HepG2 (cell line): ENCODE data around the gene NOL12. TPM values are rescaled to one million over a fixed set of nuclear protein-coding genes. Genes with fewer than 3 reads are reported as not detected.

Source experiments
- ETS1 ChIP-seq: sonication (generic); formaldehyde crosslinking; IDR thresholded peaks from 2 replicates; pipeline ENCODE4 v1.4.0; 2020; ENCODE audit warnings: missing genetic modification reagents
- GATA4 ChIP-seq: sonication (generic); IDR thresholded peaks from 2 replicates; pipeline ENCODE4 v1.6.1; 2016; ENCODE audit warnings: antibody characterized with exemption, low read depth, borderline replicate concordance
- KLF9 ChIP-seq: IDR thresholded peaks from 2 replicates; pipeline ENCODE4 v1.6.1; 2016; ENCODE audit warnings: low read depth
- NFIB ChIP-seq: sonication (generic); formaldehyde crosslinking; IDR thresholded peaks from 2 replicates; pipeline ENCODE4 v1.9.0; 2021; ENCODE audit warnings: missing genetic modification reagents, mild to moderate bottlenecking, borderline replicate concordance
- NFYB ChIP-seq: sonication (generic); formaldehyde crosslinking; IDR thresholded peaks from 2 replicates; pipeline ENCODE4 v1.4.0; 2020; ENCODE audit warnings: missing genetic modification reagents
- NPAS2 ChIP-seq: sonication (generic); formaldehyde crosslinking; IDR thresholded peaks from 2 replicates; pipeline ENCODE4 v1.8.0; 2022; ENCODE audit warnings: mild to moderate bottlenecking, missing genetic modification reagents, borderline replicate concordance
- PLRG1 ChIP-seq: fragments of 450-650 bp; conservative IDR thresholded peaks from 2 replicates; pipeline ENCODE4 v1.6.1; 2016
- PPARG ChIP-seq: conservative IDR thresholded peaks from 2 replicates; pipeline ENCODE4 v1.6.1; 2016; ENCODE audit warnings: missing biosample characterization, missing genetic modification reagents
- SMAD9 ChIP-seq: sonication (generic); formaldehyde crosslinking; IDR thresholded peaks from 2 replicates; pipeline ENCODE4 v1.5.1; 2020; ENCODE audit warnings: mild to moderate bottlenecking, missing genetic modification reagents
- ZKSCAN5 ChIP-seq: sonication (generic); formaldehyde crosslinking; IDR thresholded peaks from 2 replicates; pipeline ENCODE4 v1.5.1; 2020; ENCODE audit warnings: mild to moderate bottlenecking, missing genetic modification reagents
- ZNF232 ChIP-seq: sonication (generic); formaldehyde crosslinking; IDR thresholded peaks from 2 replicates; pipeline ENCODE4 v1.4.0; 2020; ENCODE audit warnings: missing genetic modification reagents, borderline replicate concordance
- ZNF558 ChIP-seq: sonication (generic); formaldehyde crosslinking; IDR thresholded peaks from 2 replicates; pipeline ENCODE4 v1.9.0; 2022; ENCODE audit warnings: mild to moderate bottlenecking, missing genetic modification reagents, borderline replicate concordance
- ZNF724P ChIP-seq: sonication (generic); formaldehyde crosslinking; IDR thresholded peaks from 2 replicates; pipeline ENCODE4 v1.8.0; 2022; ENCODE audit warnings: missing genetic modification reagents, borderline replicate concordance
- ZNF790 ChIP-seq: sonication (generic); formaldehyde crosslinking; IDR thresholded peaks from 2 replicates; pipeline ENCODE4 v1.8.0; 2022; ENCODE audit warnings: missing genetic modification reagents, mild to moderate bottlenecking, borderline replicate concordance
- polyA plus RNA-seq, 8 experiments: library from polyadenylated mRNA; depleted of rRNA in 3 of 8; stranded (reverse) in 7 of 8; unstranded in 1 of 8; fragments of >200 nt; fragmentation: Illumina TruSeq in 4 of 8; extraction: Trizol in 4 of 8; gene quantifications; 2 replicates each; pipeline versions ENCODE4 v1.2.1 to v1.2.3, GENCODE V29; 2011 to 2016; ENCODE audit warnings: low read depth in 4 of 8, missing spikeins in 1 of 8, mixed read lengths in 1 of 8; ENCODE audit not compliant: insufficient read depth in 1 of 8
- total RNA-seq, 5 experiments: library from RNA; depleted of rRNA; stranded (reverse); fragments of >200 nt; fragmentation: Illumina TruSeq; extraction: Trizol; gene quantifications; 2 replicates each; pipeline ENCODE4 v1.2.3, GENCODE V29; 2016; ENCODE audit warnings: low read depth in 1 of 5
- TF ChIP-seq, protein P1 (sequence below): sonication (generic); formaldehyde crosslinking; IDR thresholded peaks from 2 replicates; pipeline ENCODE4 v1.9.0; 2021; ENCODE audit warnings: mild to moderate bottlenecking, missing genetic modification reagents
- TF ChIP-seq, protein P2 (sequence below): sonication (generic); formaldehyde crosslinking; IDR thresholded peaks from 2 replicates; pipeline ENCODE4 v1.5.0; 2020; ENCODE audit warnings: mild to moderate bottlenecking, missing genetic modification reagents
- TF ChIP-seq, protein P3 (sequence below): sonication (generic); formaldehyde crosslinking; IDR thresholded peaks from 2 replicates; pipeline ENCODE4 v1.9.0; 2021; ENCODE audit warnings: missing genetic modification reagents, borderline replicate concordance
- TF ChIP-seq, protein P4 (sequence below): sonication (generic); formaldehyde crosslinking; IDR thresholded peaks from 2 replicates; pipeline ENCODE4 v1.5.1; 2020; ENCODE audit warnings: missing genetic modification reagents, mild to moderate bottlenecking, borderline replicate concordance

NOL12 gene
- total and polyA plus RNA-seq, 2 of the 13 experiments (the other 11 are each of a cell fraction or from before 2014, with no cell fraction given): 14.3 to 31.4 TPM

DNA sequence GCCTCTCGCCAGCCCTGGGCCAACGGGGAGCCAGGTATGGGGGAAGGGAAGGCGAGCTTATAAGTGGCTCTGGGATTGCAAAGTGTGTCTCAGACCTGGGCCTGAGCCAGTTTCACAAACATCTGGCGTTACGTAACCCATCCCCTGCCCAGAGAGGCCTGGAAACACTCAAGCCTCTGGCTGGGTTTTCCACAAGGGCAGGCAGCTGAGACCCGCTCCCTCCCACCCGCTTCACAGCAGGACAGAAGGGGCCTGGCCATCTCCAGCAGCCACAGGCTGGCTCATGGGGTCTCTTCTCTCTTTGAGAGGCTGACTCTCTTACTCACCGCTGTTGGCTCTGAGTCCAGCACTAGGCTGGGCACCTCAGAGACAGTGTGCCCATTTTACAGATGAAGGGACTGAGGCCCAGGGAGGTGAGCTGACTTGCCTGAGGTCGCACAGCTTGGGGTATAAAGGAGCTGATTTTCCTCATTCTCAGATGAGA lies 55.2 kb downstream of the NOL12 start (continued):
- TF ChIP-seq, protein P1, sequence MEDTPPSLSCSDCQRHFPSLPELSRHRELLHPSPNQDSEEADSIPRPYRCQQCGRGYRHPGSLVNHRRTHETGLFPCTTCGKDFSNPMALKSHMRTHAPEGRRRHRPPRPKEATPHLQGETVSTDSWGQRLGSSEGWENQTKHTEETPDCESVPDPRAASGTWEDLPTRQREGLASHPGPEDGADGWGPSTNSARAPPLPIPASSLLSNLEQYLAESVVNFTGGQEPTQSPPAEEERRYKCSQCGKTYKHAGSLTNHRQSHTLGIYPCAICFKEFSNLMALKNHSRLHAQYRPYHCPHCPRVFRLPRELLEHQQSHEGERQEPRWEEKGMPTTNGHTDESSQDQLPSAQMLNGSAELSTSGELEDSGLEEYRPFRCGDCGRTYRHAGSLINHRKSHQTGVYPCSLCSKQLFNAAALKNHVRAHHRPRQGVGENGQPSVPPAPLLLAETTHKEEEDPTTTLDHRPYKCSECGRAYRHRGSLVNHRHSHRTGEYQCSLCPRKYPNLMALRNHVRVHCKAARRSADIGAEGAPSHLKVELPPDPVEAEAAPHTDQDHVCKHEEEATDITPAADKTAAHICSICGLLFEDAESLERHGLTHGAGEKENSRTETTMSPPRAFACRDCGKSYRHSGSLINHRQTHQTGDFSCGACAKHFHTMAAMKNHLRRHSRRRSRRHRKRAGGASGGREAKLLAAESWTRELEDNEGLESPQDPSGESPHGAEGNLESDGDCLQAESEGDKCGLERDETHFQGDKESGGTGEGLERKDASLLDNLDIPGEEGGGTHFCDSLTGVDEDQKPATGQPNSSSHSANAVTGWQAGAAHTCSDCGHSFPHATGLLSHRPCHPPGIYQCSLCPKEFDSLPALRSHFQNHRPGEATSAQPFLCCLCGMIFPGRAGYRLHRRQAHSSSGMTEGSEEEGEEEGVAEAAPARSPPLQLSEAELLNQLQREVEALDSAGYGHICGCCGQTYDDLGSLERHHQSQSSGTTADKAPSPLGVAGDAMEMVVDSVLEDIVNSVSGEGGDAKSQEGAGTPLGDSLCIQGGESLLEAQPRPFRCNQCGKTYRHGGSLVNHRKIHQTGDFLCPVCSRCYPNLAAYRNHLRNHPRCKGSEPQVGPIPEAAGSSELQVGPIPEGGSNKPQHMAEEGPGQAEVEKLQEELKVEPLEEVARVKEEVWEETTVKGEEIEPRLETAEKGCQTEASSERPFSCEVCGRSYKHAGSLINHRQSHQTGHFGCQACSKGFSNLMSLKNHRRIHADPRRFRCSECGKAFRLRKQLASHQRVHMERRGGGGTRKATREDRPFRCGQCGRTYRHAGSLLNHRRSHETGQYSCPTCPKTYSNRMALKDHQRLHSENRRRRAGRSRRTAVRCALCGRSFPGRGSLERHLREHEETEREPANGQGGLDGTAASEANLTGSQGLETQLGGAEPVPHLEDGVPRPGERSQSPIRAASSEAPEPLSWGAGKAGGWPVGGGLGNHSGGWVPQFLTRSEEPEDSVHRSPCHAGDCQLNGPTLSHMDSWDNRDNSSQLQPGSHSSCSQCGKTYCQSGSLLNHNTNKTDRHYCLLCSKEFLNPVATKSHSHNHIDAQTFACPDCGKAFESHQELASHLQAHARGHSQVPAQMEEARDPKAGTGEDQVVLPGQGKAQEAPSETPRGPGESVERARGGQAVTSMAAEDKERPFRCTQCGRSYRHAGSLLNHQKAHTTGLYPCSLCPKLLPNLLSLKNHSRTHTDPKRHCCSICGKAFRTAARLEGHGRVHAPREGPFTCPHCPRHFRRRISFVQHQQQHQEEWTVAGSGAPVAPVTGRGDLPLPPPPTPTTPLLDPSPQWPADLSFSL (CRISPR knock-in tag): no peak
- TF ChIP-seq ZNF790 (CRISPR knock-in tag): no peak
- no peak for TF ChIP-seq PPARG
- no peak for TF ChIP-seq ZNF724P
- TF ChIP-seq, protein P2, sequence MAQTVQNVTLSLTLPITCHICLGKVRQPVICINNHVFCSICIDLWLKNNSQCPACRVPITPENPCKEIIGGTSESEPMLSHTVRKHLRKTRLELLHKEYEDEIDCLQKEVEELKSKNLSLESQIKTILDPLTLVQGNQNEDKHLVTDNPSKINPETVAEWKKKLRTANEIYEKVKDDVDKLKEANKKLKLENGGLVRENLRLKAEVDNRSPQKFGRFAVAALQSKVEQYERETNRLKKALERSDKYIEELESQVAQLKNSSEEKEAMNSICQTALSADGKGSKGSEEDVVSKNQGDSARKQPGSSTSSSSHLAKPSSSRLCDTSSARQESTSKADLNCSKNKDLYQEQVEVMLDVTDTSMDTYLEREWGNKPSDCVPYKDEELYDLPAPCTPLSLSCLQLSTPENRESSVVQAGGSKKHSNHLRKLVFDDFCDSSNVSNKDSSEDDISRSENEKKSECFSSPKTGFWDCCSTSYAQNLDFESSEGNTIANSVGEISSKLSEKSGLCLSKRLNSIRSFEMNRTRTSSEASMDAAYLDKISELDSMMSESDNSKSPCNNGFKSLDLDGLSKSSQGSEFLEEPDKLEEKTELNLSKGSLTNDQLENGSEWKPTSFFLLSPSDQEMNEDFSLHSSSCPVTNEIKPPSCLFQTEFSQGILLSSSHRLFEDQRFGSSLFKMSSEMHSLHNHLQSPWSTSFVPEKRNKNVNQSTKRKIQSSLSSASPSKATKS (CRISPR knock-in tag): no peak
- TF ChIP-seq ETS1: no peak
- TF ChIP-seq, protein P3, sequence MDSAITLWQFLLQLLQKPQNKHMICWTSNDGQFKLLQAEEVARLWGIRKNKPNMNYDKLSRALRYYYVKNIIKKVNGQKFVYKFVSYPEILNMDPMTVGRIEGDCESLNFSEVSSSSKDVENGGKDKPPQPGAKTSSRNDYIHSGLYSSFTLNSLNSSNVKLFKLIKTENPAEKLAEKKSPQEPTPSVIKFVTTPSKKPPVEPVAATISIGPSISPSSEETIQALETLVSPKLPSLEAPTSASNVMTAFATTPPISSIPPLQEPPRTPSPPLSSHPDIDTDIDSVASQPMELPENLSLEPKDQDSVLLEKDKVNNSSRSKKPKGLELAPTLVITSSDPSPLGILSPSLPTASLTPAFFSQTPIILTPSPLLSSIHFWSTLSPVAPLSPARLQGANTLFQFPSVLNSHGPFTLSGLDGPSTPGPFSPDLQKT: no peak
- TF ChIP-seq PLRG1: no peak
- TF ChIP-seq, protein P4, sequence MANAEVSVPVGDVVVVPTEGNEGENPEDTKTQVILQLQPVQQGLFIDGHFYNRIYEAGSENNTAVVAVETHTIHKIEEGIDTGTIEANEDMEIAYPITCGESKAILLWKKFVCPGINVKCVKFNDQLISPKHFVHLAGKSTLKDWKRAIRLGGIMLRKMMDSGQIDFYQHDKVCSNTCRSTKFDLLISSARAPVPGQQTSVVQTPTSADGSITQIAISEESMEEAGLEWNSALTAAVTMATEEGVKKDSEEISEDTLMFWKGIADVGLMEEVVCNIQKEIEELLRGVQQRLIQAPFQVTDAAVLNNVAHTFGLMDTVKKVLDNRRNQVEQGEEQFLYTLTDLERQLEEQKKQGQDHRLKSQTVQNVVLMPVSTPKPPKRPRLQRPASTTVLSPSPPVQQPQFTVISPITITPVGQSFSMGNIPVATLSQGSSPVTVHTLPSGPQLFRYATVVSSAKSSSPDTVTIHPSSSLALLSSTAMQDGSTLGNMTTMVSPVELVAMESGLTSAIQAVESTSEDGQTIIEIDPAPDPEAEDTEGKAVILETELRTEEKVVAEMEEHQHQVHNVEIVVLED (CRISPR knock-in tag): no peak
- no peak for TF ChIP-seq GATA4
- TF ChIP-seq ZNF558 (CRISPR knock-in tag): no peak
- no peak for TF ChIP-seq NPAS2
- no peak for TF ChIP-seq ZKSCAN5 (CRISPR knock-in tag)
- TF ChIP-seq KLF9 (CRISPR knock-in tag): no peak
- no peak for TF ChIP-seq NFYB (CRISPR knock-in tag)
- TF ChIP-seq SMAD9: no peak
- no peak for TF ChIP-seq NFIB
- no peak for TF ChIP-seq ZNF232 (CRISPR knock-in tag)
